Activated CD4-positive, CD25-positive, alpha-beta regulatory T cell (primary cell): ENCODE measurements around the gene SUMF2.
"Not testable (repeated sequence)": the region's sequence is repeated elsewhere in the genome, so short reads cannot be mapped to it uniquely, and the experiment has no call there.

Experiments
- DNase-seq, 4 experiments: peaks; one replicate each; lab custom pipeline; 2025; lab: John Stamatoyannopoulos, UW

Gene SUMF2

DNA sequence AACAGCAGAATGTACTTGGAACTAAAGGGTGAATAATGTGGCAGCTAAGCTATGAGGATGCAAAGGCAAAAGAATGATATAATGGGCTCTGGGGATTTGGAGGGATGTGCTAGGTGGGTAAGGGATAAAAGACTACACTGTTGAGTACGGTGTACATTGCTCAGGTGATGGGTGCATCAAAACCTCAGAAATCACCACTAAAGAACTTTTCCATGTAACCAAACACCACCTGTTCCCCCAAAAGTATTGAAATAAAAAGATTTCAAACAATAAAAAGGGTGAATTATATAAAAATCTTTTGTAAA lies 43.8 kb downstream of the SUMF2 start:
- DNase-seq, result no peak

DNA sequence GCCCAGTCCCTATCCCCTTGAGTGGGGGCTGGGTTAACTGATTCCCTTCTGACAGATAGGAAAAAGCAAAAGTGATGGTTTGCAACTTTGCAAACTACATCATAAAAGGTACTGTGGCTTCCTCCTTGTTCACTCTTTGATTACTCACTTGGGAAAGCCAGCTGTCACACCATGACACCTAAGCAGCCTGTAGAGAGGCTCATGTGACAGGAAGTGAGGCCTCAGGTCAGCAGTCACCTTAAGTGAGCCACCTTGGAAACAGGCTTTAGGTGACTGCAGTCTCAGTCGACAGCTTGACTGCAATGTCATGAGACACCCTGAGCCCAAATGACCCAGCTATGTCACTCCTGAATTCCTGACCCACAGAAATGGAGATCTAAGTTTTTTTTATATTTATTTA lies 46.5 kb downstream of the SUMF2 start:
- no peak for DNase-seq

DNA sequence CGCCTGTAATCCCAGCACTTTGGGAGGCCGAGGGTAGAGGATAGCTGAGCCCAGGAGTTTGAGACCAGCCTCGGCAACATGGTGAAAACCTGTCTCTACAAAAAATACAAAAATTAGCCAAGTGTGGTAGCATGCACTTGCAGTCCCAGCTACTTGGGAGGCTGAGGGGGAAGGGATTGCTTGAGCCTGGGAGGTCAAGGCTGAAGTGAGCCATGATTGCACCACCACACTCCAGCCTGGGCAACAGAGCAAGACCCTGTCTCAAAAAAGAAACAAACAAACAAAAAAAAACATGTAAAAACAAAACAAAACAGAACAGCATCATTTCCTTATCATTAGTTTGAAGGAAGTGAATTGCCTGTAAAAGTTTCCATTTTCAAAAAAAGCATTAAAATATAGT lies 48.2 kb downstream of the SUMF2 start:
- DNase-seq, result not testable (repeated sequence)

DNA sequence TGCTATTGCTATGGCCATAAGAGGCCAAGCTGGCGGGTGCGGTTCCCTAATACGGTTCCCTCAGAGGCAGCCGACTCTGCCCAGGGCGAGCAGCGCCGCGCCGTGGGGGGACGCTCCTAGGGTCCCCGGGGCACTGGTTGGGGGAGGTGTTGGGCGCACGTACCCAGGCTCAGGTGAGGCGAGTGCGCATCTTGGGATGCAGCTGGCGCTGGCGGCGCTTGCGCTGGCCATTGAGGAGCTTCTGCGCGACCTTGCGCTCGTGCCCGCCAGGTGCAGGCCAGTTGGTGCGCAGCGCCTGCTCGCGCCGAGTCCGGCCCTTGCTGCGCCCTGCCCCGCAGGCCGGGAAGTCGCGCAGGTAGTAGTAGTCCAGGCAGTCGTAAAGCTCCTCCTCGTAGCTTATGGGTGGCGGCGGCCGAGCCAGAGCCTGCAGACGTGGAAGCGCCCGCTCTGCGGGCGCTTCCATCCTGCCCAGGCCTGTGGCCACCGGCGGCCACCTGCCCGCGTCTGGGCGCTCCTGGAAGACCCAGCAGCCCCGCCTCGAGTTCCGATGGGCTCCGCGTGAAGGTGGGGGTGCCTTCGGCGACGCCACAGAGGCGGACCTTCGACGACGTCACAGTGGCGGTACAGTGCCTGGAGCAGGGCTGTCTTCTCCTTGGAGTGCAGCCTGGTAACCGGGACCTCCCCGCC lies 51.9 kb downstream of the SUMF2 start, which contains the start of gene NUPR2:
NUPR2 (minus strand) TSS at position 566 of the 687 bp plus-strand sequence; CDS start at position 463, 103 bp downstream.
- DNase-seq, result no peak

DNA sequence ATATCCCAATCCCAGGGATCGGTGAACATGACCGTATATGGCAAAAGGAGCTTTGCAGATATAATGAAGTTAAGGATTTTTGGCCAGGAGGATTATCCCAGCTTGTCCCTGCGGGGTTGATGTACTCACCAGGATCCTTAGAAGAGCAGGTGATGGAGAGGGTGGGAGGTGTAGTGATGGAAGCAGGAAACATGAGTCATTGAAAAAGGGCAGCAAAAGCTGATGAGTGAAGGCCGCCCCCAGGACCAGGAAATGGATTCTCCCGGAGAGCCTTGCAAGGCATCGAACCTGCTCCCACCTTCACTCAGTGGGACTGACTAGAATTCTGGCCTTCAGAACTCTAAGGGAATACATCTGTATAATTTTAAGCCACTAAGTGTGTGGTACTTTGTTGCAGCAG lies 57.4 kb downstream of the SUMF2 start:
- no peak for DNase-seq

DNA sequence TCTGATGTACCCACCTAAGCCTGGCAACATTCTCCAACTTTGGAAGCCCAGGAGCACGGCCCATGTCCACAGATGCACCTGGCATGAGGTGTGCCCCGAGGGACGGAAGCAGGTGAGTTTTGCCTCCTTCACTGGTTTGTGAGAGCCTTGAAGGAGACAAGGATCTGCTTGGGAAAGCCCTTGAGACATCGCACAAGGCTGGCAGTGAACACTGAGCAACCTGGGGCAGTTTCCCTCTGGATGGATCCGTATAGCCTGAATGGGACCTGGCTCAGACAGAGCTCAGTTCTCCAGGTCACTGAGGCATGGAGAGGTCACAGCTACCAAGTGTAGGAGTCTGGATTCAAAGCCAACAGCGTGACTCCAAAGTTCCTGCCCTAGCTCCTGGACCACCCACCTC lies 60.9 kb downstream of the SUMF2 start:
- DNase-seq, result no peak

DNA sequence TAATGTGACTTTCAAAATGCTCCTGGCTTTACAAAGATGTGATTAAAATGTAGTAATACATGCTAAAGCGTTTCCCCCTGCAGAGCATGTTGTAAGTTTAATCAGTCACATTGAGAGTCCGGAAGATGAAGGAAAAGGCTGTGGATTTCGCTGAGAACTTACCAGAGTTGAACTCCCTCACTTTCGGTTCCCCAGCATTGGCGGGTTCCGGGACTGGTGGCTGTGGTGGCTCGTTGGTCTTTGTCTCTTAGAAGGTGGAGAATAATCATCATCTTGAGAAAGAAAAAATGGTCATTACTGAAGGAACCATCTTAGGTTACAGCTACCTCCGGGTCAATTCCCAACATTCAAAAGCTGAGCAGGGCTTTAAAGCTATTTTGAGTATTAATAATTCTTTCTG lies 61.7 kb downstream of the SUMF2 start:
- no peak for DNase-seq

DNA sequence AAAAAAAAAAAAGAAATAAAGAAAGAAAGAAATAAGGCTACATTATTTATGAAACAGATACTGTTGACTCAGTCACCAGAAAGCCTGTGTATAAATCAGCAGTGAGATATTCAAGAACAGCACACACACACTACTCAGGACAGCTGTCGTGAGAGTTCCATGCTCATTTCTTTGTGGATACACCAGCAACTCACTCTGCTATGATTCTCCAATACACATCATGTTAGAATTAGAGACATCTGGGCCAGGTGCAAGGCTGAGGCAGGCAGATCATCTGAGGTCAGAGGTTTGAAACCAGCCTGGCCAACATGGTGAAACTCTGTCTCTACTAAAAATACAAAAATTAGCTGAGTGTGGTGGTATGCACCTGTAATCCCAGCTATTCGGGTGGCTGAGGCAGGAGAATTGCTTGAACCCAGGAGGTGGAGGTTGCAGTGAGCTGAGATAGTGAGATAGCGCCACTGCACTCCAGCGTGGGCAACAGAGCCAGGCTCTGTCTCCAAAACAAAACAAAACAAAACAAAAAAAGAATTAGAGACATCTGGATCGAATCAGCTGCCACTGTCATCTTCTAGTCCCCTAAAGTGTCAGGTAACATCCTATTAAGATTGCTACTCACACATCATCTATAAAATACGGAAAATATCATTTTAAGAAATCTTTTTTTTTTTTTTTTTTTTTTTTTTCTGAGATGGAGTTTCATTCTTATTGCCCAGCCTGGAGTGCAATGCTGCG lies 63.3 kb downstream of the SUMF2 start:
- no peak for DNase-seq
